Lung (tissue), 12 donors: ENCODE measurements around the gene C1QTNF7. TPM values are rescaled to one million over a fixed set of nuclear protein-coding genes. Genes with fewer than 3 reads are reported as not detected.

Experiments used
- ATAC-seq: fragments of 200-7000 bp; cut with Tn5 transposase; one replicate; pipeline ENCODE4 v1.9.1; 2020; ENCODE audit warnings: moderate number of reproducible peaks; ENCODE audit not compliant: insufficient read depth, low FRiP score
- DNase-seq, 3 donors: peaks; one replicate each; pipeline ENCODE4 v3.0.0-alpha.2; 2013 to 2017
- H3K27ac ChIP-seq, 2 donors: one replicate each; pipeline ENCODE4 v1.5.1; 2013; ENCODE audit warnings: mild to moderate bottlenecking in 2 of 2, moderate library complexity in 2 of 2, control low read depth in 1 of 2, inconsistent platforms in 1 of 2, low read depth in 1 of 2, low read length in 1 of 2
- H3K27me3 ChIP-seq, 3 donors: one replicate each; pipeline ENCODE4 v1.5.1; 2013; ENCODE audit warnings: low read length in 2 of 3; ENCODE audit not compliant: control insufficient read depth in 3 of 3, insufficient read depth in 3 of 3
- H3K36me3 ChIP-seq, 4 donors: one replicate each; pipeline ENCODE4 v1.5.1; 2013; ENCODE audit warnings: low read length in 4 of 4, mild to moderate bottlenecking in 1 of 4, moderate library complexity in 1 of 4; ENCODE audit not compliant: control insufficient read depth in 4 of 4, insufficient read depth in 4 of 4
- H3K4me1 ChIP-seq, 5 donors: one replicate each; pipeline ENCODE4 v1.5.1; 2013; ENCODE audit warnings: low read length in 5 of 5, mild to moderate bottlenecking in 2 of 5, moderate library complexity in 1 of 5; ENCODE audit not compliant: control insufficient read depth in 5 of 5, insufficient read depth in 5 of 5
- H3K4me3 ChIP-seq: one replicate; pipeline ENCODE4 v1.5.1; 2013; ENCODE audit warnings: mild to moderate bottlenecking, control low read depth, moderate library complexity
- H3K9ac ChIP-seq, 2 donors: one replicate each; pipeline ENCODE4 v1.5.1; 2013; ENCODE audit warnings: low read length in 2 of 2, control low read depth in 1 of 2; ENCODE audit not compliant: insufficient read depth in 1 of 2
- H3K9me3 ChIP-seq, 4 donors: one replicate each; pipeline ENCODE4 v1.5.1; 2013; ENCODE audit warnings: low read length in 3 of 4, mild to moderate bottlenecking in 1 of 4, moderate library complexity in 1 of 4; ENCODE audit not compliant: control insufficient read depth in 4 of 4, insufficient read depth in 3 of 4
- CTCF ChIP-seq: IDR thresholded peaks from 2 replicates; pipeline ENCODE4 v1.5.1; 2012; ENCODE audit warnings: mild to moderate bottlenecking; ENCODE audit errors: control extremely low read depth, extremely low read depth
- WGBS, 2 donors: extraction: QIAGEN DNeasy Blood & Tissue Kit; methylation state at CpG; one replicate each; pipeline ENCODE4 v1.1.7; 2013; 5-methylcytosine and 5-hydroxymethylcytosine counted together
- polyA plus RNA-seq, 2 donors: library from polyadenylated mRNA; stranded (reverse); fragments of 200-250 nt; gene quantifications; one replicate each; pipeline ENCODE4 v1.2.1, GENCODE V29; 2013
- total RNA-seq, 2 donors: library from RNA; depleted of rRNA in 1 of 2; stranded (reverse); fragments of >200 nt in 1 of 2; gene quantifications; one replicate each; pipeline ENCODE4 v1.2.1, GENCODE V29; 2014 to 2021
- donor health status: control.
- donor health status: control.
- donor health status: Bipolar disorder and iron deficiency.
- donor health status: healthy.
- donor health status: DM: yes; HTN: yes; CAD: no.

C1QTNF7 gene
- total and polyA plus RNA-seq, 4 donors, result 0.38 to 10.5 (median 2.3) TPM

GRCh38 chr4:15381806-15382338 is 46.0 kb upstream of the C1QTNF7 start:
- WGBS, 2 donors, result 86 to 91% methylated on average over 3 of the region's 3 CpGs
- no peaks in the 10 kb centered on the region for H3K9me3 ChIP-seq
- TF ChIP-seq CTCF, result no peak

GRCh38 chr4:15382669-15383273 is 45.1 kb upstream of the C1QTNF7 start:
- H3K36me3 ChIP-seq, result peaks cover 0 to 4% (median 1%) of the 10 kb centered on the region in 4 donors
- ATAC-seq (no peak), DNase-seq (no peak)
- no peak overlapping the region for H3K27ac ChIP-seq
- TF ChIP-seq CTCF, result no peak
- H3K4me1 ChIP-seq, result peaks cover 0 to 11% (median 0%) of the 10 kb centered on the region in 5 donors
- 59 to 83% methylated on average over 5 of the region's 5 CpGs for WGBS, 2 donors
- H3K4me3 ChIP-seq, result no peak overlapping the region
- no peaks in the 10 kb centered on the region for H3K27me3 ChIP-seq
- no peaks in the 10 kb centered on the region for H3K9me3 ChIP-seq
- H3K9ac ChIP-seq, result no peak overlapping the region

More at GRCh38 chr4:15381806-15382338, 46.0 kb upstream of the C1QTNF7 start:
- no peak overlapping the region for H3K27ac ChIP-seq
- H3K4me3 ChIP-seq, result no peak overlapping the region
- ATAC-seq (no peak), DNase-seq (no peak)
- H3K27me3 ChIP-seq, result no peaks in the 10 kb centered on the region
- H3K36me3 ChIP-seq, result peaks cover 0 to 4% (median 1%) of the 10 kb centered on the region in 4 donors
- H3K4me1 ChIP-seq, result peaks cover 0 to 15% (median 0%) of the 10 kb centered on the region in 5 donors
- no peak overlapping the region for H3K9ac ChIP-seq

GRCh38 chr4:15385515-15385914 is 42.3 kb upstream of the C1QTNF7 start:
- TF ChIP-seq CTCF, result no peak
- no peak overlapping the region for H3K27ac ChIP-seq
- 84 to 89% methylated on average over 6 of the region's 6 CpGs for WGBS, 2 donors
- H3K9ac ChIP-seq, result no peak overlapping the region
- ATAC-seq (no peak), DNase-seq (no peak)
- no peaks in the 10 kb centered on the region for H3K9me3 ChIP-seq
- H3K4me3 ChIP-seq, result no peak overlapping the region
- H3K4me1 ChIP-seq, result peaks cover 0 to 5% (median 0%) of the 10 kb centered on the region in 5 donors
- H3K36me3 ChIP-seq, result peaks cover 0 to 4% (median 0%) of the 10 kb centered on the region in 4 donors
- H3K27me3 ChIP-seq, result no peaks in the 10 kb centered on the region
